Femur (tissue), 1 donor: ENCODE measurements around the gene PAPLN.

Experiments
- DNase-seq: peaks from one replicate; pipeline ENCODE4 v3.0.0-alpha.2; 2017

PAPLN gene

GRCh38 chr14:73246387-73247150 lies 9.3 kb downstream of the PAPLN start:
- no peak for DNase-seq

GRCh38 chr14:73248108-73248868 lies 11.0 kb downstream of the PAPLN start:
- DNase-seq = no peak

GRCh38 chr14:73249108-73249507 lies 11.8 kb downstream of the PAPLN start:
- DNase-seq = no peak

GRCh38 chr14:73249564-73250316 lies 12.4 kb downstream of the PAPLN start:
- DNase-seq = no peak

- DNase-seq = no peak
These were observed 13.0 kb downstream of the PAPLN start for GRCh38 chr14:73250317-73250713.

GRCh38 chr14:73250781-73251500 lies 13.6 kb downstream of the PAPLN start:
- DNase-seq = no peak

GRCh38 chr14:73251516-73252215 lies 14.4 kb downstream of the PAPLN start:
- no peak for DNase-seq

- DNase-seq = no peak
These were observed 15.4 kb downstream of the PAPLN start for GRCh38 chr14:73252491-73253322.

- no peak for DNase-seq
These were observed 16.0 kb downstream of the PAPLN start for GRCh38 chr14:73253323-73253610.

- DNase-seq = no peak
These were observed 16.4 kb downstream of the PAPLN start for GRCh38 chr14:73253721-73254120.

GRCh38 chr14:73254247-73255004 lies 17.1 kb downstream of the PAPLN start:
- peak; percentile 16 for DNase-seq

GRCh38 chr14:73255005-73255400 lies 17.7 kb downstream of the PAPLN start:
- DNase-seq = no peak

- DNase-seq = no peak
These were observed 18.5 kb downstream of the PAPLN start for GRCh38 chr14:73255693-73256225.

GRCh38 chr14:73258076-73258475 lies 20.8 kb downstream of the PAPLN start:
- DNase-seq = no peak

- DNase-seq = peak; percentile 7
These were observed 21.7 kb downstream of the PAPLN start for GRCh38 chr14:73258845-73259611.

- DNase-seq = peak; percentile 4
These were observed 22.5 kb downstream of the PAPLN start for GRCh38 chr14:73259837-73260236.

GRCh38 chr14:73260574-73260973 lies 23.3 kb downstream of the PAPLN start:
- DNase-seq = no peak

- no peak for DNase-seq
These were observed 23.8 kb downstream of the PAPLN start for GRCh38 chr14:73261075-73261474.
